IPS DF 6.9 (cell line): ENCODE results near the gene ROBO3.

Experiments used
- DNase-seq: peaks from one replicate; pipeline ENCODE4 v3.0.0-alpha.2; 2013; ENCODE audit warnings: low read depth, low spot score
- H3K27ac ChIP-seq: one replicate; pipeline ENCODE4 v1.5.1; 2013; ENCODE audit warnings: low read length, control low read depth
- H3K27me3 ChIP-seq: 2 replicates; pipeline ENCODE4 v1.6.1; 2013; ENCODE audit warnings: mild to moderate bottlenecking, low read length; ENCODE audit not compliant: control insufficient read depth, insufficient read depth
- H3K36me3 ChIP-seq: 2 replicates; pipeline ENCODE4 v1.6.1; 2013; ENCODE audit warnings: low read length; ENCODE audit not compliant: control insufficient read depth, insufficient read depth
- H3K4me1 ChIP-seq: 2 replicates; pipeline ENCODE4 v1.6.1; 2013; ENCODE audit warnings: low read length; ENCODE audit not compliant: control insufficient read depth, insufficient read depth
- H3K4me3 ChIP-seq: 2 replicates; pipeline ENCODE4 v1.5.1; 2013; ENCODE audit warnings: mild to moderate bottlenecking, low read length
- H3K9me3 ChIP-seq: 2 replicates; pipeline ENCODE4 v1.6.1; 2013; ENCODE audit warnings: low read length, inconsistent platforms; ENCODE audit not compliant: control insufficient read depth, insufficient read depth
- WGBS: extraction: QIAGEN DNeasy Blood & Tissue Kit; methylation state at CpG from one replicate; pipeline ENCODE4 v1.1.7; 2013; ENCODE audit warnings: mixed read lengths, missing lambda C conversion rate; ENCODE audit not compliant: insufficient read length, insufficient coverage; 5-methylcytosine and 5-hydroxymethylcytosine counted together

ROBO3 gene

GRCh38 chr11:124922831-124923230, 57.6 kb downstream of the ROBO3 start:
- WGBS: no CpG with 5 or more reads among the region's 4 CpGs
- Histone ChIP-seq H3K36me3 (no peaks in the 10 kb centered on the region), H3K4me1 (no peaks in the 10 kb centered on the region), H3K27ac (no peak overlapping the region), H3K4me3 (no peak overlapping the region), H3K9me3 (no peaks in the 10 kb centered on the region), H3K27me3 (peaks cover 10% of the 10 kb centered on the region; the same call in 1 of the 2 replicates)
- no peak for DNase-seq

GRCh38 chr11:124923296-124923695, 58.1 kb downstream of the ROBO3 start:
- Histone ChIP-seq H3K4me1 (no peaks in the 10 kb centered on the region), H3K9me3 (no peaks in the 10 kb centered on the region), H3K27ac (no peak overlapping the region), H3K36me3 (no peaks in the 10 kb centered on the region), H3K4me3 (no peak overlapping the region), H3K27me3 (peaks cover 10% of the 10 kb centered on the region; the same call in 1 of the 2 replicates)
- no peak for DNase-seq

- H3K4me3 ChIP-seq: no peak overlapping the region
- H3K36me3 ChIP-seq: no peaks in the 10 kb centered on the region
- no CpG with 5 or more reads among the region's 4 CpGs for WGBS
- no peak overlapping the region for H3K27ac ChIP-seq
- no peaks in the 10 kb centered on the region for H3K4me1 ChIP-seq
- H3K27me3 ChIP-seq: no peaks in the 10 kb centered on the region
- DNase-seq: no peak
- H3K9me3 ChIP-seq: no peaks in the 10 kb centered on the region
These were observed 63.9 kb downstream of the ROBO3 start for GRCh38 chr11:124928942-124929665.

- Histone ChIP-seq H3K9me3 (no peaks in the 10 kb centered on the region), H3K27me3 (no peaks in the 10 kb centered on the region), H3K36me3 (no peaks in the 10 kb centered on the region), H3K4me3 (no peak overlapping the region), H3K4me1 (no peaks in the 10 kb centered on the region), H3K27ac (no peak overlapping the region)
- no peak for DNase-seq
- WGBS: no CpG with 5 or more reads among the region's 3 CpGs
These were observed 65.6 kb downstream of the ROBO3 start for GRCh38 chr11:124930799-124931198.
